Peyer's patch (tissue), 4 donors: ENCODE measurements around the gene ARHGEF19. TPM values are rescaled to one million over a fixed set of nuclear protein-coding genes. Genes with fewer than 3 reads are reported as not detected.

ENCODE experiments used
- DNase-seq, 3 donors: peaks; one replicate each; pipeline ENCODE4 v3.0.0-alpha.2; 2017 to 2019
- H3K27ac ChIP-seq, 4 donors: fragments of 200-600 bp; sonication (generic); one replicate each; pipeline ENCODE4 v1.5.1; 2016 to 2019
- H3K27me3 ChIP-seq, 2 donors: fragments of 200-600 bp; sonication (generic); one replicate each; pipeline ENCODE4 v1.5.1; 2019
- H3K36me3 ChIP-seq, 3 donors: fragments of 200-600 bp; sonication (generic); one replicate each; pipeline ENCODE4 v1.5.1; 2016 to 2019
- H3K4me1 ChIP-seq, 4 donors: fragments of 200-600 bp; sonication (generic); one replicate each; pipeline ENCODE4 v1.5.1; 2016 to 2019
- H3K4me3 ChIP-seq, 4 donors: fragments of 200-600 bp; sonication (generic); 1 replicate in 3 of 4; 2 replicates in 1 of 4; pipeline ENCODE4 v1.5.1; 2016 to 2019; ENCODE audit warnings: mild to moderate bottlenecking in 1 of 4
- H3K9me3 ChIP-seq, 4 donors: fragments of 200-600 bp; sonication (generic); one replicate each; pipeline ENCODE4 v1.5.1; 2016 to 2019; ENCODE audit warnings: mild to moderate bottlenecking in 1 of 4
- POLR2A ChIP-seq, 2 donors: fragments of 450-650 bp; IDR thresholded peaks; one replicate each; pipeline ENCODE4 v1.5.1; 2017; ENCODE audit warnings: antibody characterized with exemption in 2 of 2, mild to moderate bottlenecking in 2 of 2, moderate library complexity in 2 of 2
- total RNA-seq, 4 donors: library from RNA; depleted of rRNA; stranded (reverse); fragments of >200 nt; gene quantifications; one replicate each; pipeline ENCODE4 v1.1.0, GENCODE V29; 2016
- TF ChIP-seq, protein P1 (sequence below), 6 experiments: fragments of 450-650 bp in 4 of 6; fragments of 200-600 bp in 2 of 6; sonication (generic) in 1 of 6; IDR thresholded peaks; one replicate each; pipeline ENCODE4 v1.5.1; 2017 to 2019; ENCODE audit warnings: antibody characterized with exemption in 6 of 6, mild to moderate bottlenecking in 3 of 6, moderate library complexity in 1 of 6

ARHGEF19 gene
- total RNA-seq, 4 donors from 2014 or later: 6.0 to 16.5 (median 7.3) TPM

DNA sequence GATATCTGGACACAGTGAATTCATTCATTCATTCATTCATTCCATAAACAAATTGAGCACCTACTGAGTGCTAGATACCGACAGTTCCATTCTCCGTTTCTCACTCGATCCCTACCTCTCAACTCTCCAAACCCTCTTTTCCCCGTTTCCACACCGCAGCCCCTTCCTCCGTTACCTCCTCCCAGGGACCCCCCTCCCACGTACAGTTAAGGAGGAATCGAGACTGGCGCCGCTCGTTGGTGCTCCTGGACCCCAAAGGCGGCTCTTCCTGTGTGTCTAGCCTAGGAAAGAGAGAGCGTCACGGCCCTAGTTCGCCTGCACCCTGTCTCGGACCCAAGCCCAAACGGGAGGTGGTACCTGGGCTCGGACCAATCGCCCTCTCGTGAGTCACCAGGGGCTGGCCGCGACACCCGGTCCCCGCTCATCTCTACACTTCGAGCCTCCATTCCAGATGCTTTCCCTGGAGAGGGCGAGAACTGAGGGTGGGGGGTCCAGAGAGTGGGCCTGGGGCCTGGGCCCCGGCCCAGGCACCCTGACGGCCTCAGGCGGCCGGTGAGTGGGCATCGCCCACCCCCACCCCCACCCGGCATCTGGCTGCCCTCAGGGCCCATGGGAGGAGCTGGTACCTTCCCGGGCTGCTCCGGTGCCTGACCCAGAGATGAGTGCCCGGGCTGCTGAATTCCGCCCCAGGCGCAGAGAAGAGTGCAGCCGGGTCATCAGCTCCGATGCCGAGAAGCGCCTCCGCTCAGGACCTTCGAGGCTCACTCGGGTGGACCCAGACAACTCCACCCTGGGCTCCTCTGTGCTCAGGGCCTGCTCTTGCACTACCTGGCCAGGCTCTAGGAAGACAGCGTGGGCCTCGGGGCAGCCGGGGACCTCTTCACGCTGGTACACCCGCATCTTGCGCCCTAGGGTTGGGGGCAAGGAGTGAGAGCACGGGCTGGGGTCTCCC is 4.9 kb downstream of the ARHGEF19 start:
- no peak for DNase-seq

DNA sequence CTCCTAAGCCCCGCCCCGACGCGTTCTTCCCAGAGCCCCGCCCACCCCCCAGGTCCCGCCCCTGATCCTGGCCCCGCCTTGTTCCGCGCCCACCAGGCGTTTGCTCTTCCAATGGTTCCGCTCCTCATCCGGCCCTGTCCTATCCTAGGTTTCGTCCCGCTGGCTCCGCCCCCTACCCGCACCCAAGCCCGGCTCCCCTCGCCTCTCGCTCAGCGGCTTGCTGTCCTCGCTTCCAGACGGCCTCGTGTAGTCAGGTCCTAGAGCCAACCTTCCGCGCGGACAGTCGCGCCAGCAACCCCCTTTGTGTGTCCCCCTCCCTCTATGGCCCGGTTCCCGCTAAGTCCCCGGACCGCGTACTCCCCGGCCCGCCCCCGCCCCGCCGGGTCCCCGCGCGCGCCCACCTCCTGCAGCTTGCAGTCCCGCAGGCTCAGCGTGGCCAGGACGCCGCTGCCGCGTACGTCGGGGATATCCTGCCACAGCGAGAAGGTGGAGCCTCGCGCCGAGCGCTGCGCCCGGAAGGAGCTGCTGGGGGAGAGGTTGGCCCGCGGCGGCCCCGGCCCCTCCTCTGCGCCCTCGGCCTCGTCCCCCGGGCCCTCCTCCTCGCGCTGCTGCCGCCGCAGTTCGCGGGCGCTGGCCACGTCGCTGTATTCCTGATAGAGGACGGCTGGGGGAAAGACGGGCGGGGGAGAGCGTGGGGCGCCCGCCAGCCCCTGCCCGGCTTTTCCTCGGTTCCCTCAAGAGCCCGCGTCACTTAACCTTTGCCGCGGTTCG is 5.7 kb downstream of the ARHGEF19 start:
- Histone ChIP-seq H3K4me1 (peaks cover 0 to 11% (median 8%) of the 10 kb centered on the region in 4 donors), H3K4me3 (peak overlapping the region; percentile 57 to 64 (median 62)), H3K36me3 (no peaks in the 10 kb centered on the region), H3K9me3 (no peaks in the 10 kb centered on the region), H3K27me3 (no peaks in the 10 kb centered on the region), H3K27ac (peak overlapping the region; percentile 88 to 98 (median 92))
- peak; percentile 93 to 98 (median 98) for DNase-seq
- TF ChIP-seq, protein P1, sequence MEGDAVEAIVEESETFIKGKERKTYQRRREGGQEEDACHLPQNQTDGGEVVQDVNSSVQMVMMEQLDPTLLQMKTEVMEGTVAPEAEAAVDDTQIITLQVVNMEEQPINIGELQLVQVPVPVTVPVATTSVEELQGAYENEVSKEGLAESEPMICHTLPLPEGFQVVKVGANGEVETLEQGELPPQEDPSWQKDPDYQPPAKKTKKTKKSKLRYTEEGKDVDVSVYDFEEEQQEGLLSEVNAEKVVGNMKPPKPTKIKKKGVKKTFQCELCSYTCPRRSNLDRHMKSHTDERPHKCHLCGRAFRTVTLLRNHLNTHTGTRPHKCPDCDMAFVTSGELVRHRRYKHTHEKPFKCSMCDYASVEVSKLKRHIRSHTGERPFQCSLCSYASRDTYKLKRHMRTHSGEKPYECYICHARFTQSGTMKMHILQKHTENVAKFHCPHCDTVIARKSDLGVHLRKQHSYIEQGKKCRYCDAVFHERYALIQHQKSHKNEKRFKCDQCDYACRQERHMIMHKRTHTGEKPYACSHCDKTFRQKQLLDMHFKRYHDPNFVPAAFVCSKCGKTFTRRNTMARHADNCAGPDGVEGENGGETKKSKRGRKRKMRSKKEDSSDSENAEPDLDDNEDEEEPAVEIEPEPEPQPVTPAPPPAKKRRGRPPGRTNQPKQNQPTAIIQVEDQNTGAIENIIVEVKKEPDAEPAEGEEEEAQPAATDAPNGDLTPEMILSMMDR (IDR thresholded peaks at IDR 0.05): no peak
- peak; percentile 45 to 91 for TF ChIP-seq POLR2A (IDR thresholded peaks at IDR 0.05)

More for the DNA sequence above, 4.9 kb downstream of the ARHGEF19 start:
- TF ChIP-seq, protein P1 (IDR thresholded peaks at IDR 0.05): no peak
- no peak for TF ChIP-seq POLR2A (IDR thresholded peaks at IDR 0.05)
- H3K36me3 ChIP-seq: no peaks in the 10 kb centered on the region
- peak overlapping the region; percentile 88 to 98 (median 92) for H3K27ac ChIP-seq
- H3K9me3 ChIP-seq: no peaks in the 10 kb centered on the region
- peaks cover 0 to 11% (median 8%) of the 10 kb centered on the region in 4 donors for H3K4me1 ChIP-seq
- H3K4me3 ChIP-seq: peak overlapping the region; percentile 57 to 64 (median 62)
- no peaks in the 10 kb centered on the region for H3K27me3 ChIP-seq

DNA sequence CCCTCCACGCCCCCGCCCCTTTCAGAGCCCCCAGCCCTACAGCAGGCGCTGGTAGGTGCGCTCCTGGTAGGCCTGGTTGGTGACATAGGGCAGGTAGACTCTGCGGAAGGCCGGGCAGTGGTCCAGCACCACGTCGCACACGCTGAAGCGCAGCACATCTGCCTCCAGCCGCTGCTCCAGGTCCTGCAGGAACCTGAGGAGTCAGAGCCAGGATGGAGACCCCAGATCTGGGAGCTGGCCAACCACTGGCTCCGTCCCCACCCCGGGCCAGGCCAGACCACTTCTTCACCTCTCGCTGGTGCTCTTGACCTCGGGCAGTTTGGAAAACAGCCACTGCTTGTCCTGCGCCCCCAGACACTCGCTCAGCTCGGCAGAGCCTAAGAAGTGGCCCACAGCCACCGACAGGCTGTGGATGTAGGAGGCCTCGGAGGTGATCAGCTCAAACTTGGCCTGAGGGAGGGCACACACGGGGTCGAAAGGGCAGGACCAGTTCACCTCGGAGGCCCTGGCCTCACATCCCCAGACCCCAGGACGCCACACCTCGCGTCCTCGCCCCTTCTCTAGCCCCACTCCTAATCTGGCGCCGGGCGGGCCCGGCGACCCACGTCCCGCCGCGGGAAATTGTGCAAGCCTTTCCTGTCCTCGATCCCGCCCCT is 6.4 kb downstream of the ARHGEF19 start:
- H3K27me3 ChIP-seq: no peaks in the 10 kb centered on the region
- H3K36me3 ChIP-seq: no peaks in the 10 kb centered on the region
- H3K4me1 ChIP-seq: peaks cover 0 to 11% (median 8%) of the 10 kb centered on the region in 4 donors
- H3K27ac ChIP-seq: peak overlapping the region; percentile 88 to 98 (median 92)
- no peaks in the 10 kb centered on the region for H3K9me3 ChIP-seq
- peak overlapping the region; percentile 57 to 64 (median 62) for H3K4me3 ChIP-seq
- no peak for DNase-seq
- TF ChIP-seq POLR2A (IDR thresholded peaks at IDR 0.05): no peak
- TF ChIP-seq, protein P1 (IDR thresholded peaks at IDR 0.05): no peak

DNA sequence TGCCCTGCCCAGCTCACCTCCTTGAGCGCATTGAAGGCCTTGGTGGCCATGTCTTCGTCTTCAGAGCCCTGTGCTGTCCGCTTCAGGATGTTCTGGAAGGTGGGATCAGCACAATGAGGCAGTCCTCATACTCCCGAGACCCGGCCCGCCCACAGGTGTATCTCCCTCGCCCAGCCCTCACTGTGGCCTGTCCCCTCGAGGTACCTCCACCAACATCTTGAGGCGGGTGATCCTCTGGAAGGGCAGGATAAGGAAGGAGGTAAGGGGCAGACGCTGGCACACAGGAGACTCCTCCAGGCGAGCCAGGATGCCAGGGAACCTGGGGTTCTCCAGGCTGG is 7.1 kb downstream of the ARHGEF19 start:
- H3K27ac ChIP-seq: no peak overlapping the region

More for the DNA sequence above, 7.1 kb downstream of the ARHGEF19 start:
- H3K36me3 ChIP-seq: no peaks in the 10 kb centered on the region
- no peaks in the 10 kb centered on the region for H3K27me3 ChIP-seq
- peaks cover 0 to 11% (median 8%) of the 10 kb centered on the region in 4 donors for H3K4me1 ChIP-seq
- TF ChIP-seq POLR2A (IDR thresholded peaks at IDR 0.05): no peak
- TF ChIP-seq, protein P1 (IDR thresholded peaks at IDR 0.05): no peak
- H3K4me3 ChIP-seq: no peak overlapping the region
- no peaks in the 10 kb centered on the region for H3K9me3 ChIP-seq
- no peak for DNase-seq
